T-helper 22 cell (primary cell): ENCODE data around the gene STUM.
"Not testable (repeated sequence)": the region's sequence is repeated elsewhere in the genome, so short reads cannot be mapped to it uniquely, and the experiment has no call there.

Experiments used
- DNase-seq: peaks from one replicate; pipeline ENCODE4 v3.0.0-alpha.2; 2020; ENCODE audit warnings: low read depth

Gene STUM

GRCh38 chr1:226581650-226582330 lies 33.2 kb downstream of the STUM start:
- no peak for DNase-seq

GRCh38 chr1:226582966-226583365 lies 34.4 kb downstream of the STUM start:
- DNase-seq = no peak

GRCh38 chr1:226584164-226584563 lies 35.6 kb downstream of the STUM start:
- DNase-seq = no peak

GRCh38 chr1:226586116-226586515 lies 37.6 kb downstream of the STUM start:
- DNase-seq = no peak

- DNase-seq = no peak
Measured at GRCh38 chr1:226586650-226587422, 38.3 kb downstream of the STUM start.

GRCh38 chr1:226588484-226588883 lies 39.9 kb downstream of the STUM start:
- DNase-seq = no peak

GRCh38 chr1:226589008-226589733 lies 40.6 kb downstream of the STUM start:
- DNase-seq = no peak

- no peak for DNase-seq
Measured at GRCh38 chr1:226590614-226591013, 42.0 kb downstream of the STUM start.

- no peak for DNase-seq
Measured at GRCh38 chr1:226593541-226593940, 45.0 kb downstream of the STUM start.

- no peak for DNase-seq
Measured at GRCh38 chr1:226596531-226597165, 48.1 kb downstream of the STUM start.

- no peak for DNase-seq
Measured at GRCh38 chr1:226597616-226598454, 49.3 kb downstream of the STUM start.

GRCh38 chr1:226598455-226598849 lies 49.9 kb downstream of the STUM start:
- DNase-seq = no peak

- not testable (repeated sequence) for DNase-seq
Measured at GRCh38 chr1:226598955-226599354, 50.4 kb downstream of the STUM start.

- DNase-seq = no peak
Measured at GRCh38 chr1:226599636-226600238, 51.2 kb downstream of the STUM start.

- no peak for DNase-seq
Measured at GRCh38 chr1:226600254-226600653, 51.7 kb downstream of the STUM start.

GRCh38 chr1:226601456-226601855 lies 52.9 kb downstream of the STUM start:
- DNase-seq = no peak

- no peak for DNase-seq
Measured at GRCh38 chr1:226602186-226603021, 53.8 kb downstream of the STUM start.

- DNase-seq = no peak
Measured at GRCh38 chr1:226603022-226603857, 54.7 kb downstream of the STUM start.

- DNase-seq = no peak
Measured at GRCh38 chr1:226603858-226604559, 55.4 kb downstream of the STUM start.
